Endothelial cell of umbilical vein (primary cell): ENCODE measurements around the gene GALNT17. TPM values are rescaled to one million over a fixed set of nuclear protein-coding genes. Genes with fewer than 3 reads are reported as not detected.

Experiments
- BruUV-seq: library from RNA; stranded (reverse); fragments of 400-500 nt; replicated peaks from 2 replicates; lab custom pipeline; 2021; lab: Mats Ljungman, UMichigan
- CTCF ChIA-PET: fragments of 300-600, 350-600 bp; sonication (Branson Sonifier 250); formaldehyde crosslinking; loops from one replicate; lab custom pipeline; 2021; ENCODE audit warnings: antibody characterized with exemption, inconsistent platforms; lab: Charles Lee
- POLR2A ChIA-PET: fragments of 300-600, 350-600 bp; sonication (Branson Sonifier 250); formaldehyde crosslinking; loops from one replicate; lab custom pipeline; 2021; ENCODE audit warnings: antibody characterized with exemption, inconsistent platforms; lab: Charles Lee
- DNase-seq: peaks from one replicate; pipeline ENCODE4 v3.0.0-alpha.2; 2011; ENCODE audit warnings: low read depth, low spot score
- FAIRE-seq: peaks from 2 replicates; lab custom pipeline; 2011; peaks lifted over from hg19 to GRCh38; lab: Jason Lieb, UNC
- H2AFZ ChIP-seq: 2 replicates; pipeline ENCODE4 v1.6.0; 2012; ENCODE audit warnings: low read depth, low read length, control low read depth, inconsistent platforms
- H3K27ac ChIP-seq: 2 replicates; pipeline ENCODE4 v1.5.1; 2011; ENCODE audit warnings: low read depth, mild to moderate bottlenecking, control low read depth, low read length, moderate library complexity; ENCODE audit not compliant: insufficient read depth
- H3K27me3 ChIP-seq, 2 experiments: 2 replicates each; pipeline versions ENCODE4 v1.6.0 to v1.6.1; 2011; ENCODE audit warnings: low read length in 2 of 2, mixed read lengths in 1 of 2; ENCODE audit not compliant: control insufficient read depth in 2 of 2, insufficient read depth in 2 of 2
- H3K36me3 ChIP-seq, 2 experiments: 2 replicates in 1 of 2; 3 replicates in 1 of 2; pipeline ENCODE4 v1.5.1; 2011; ENCODE audit warnings: low read length in 2 of 2, mild to moderate bottlenecking in 1 of 2, moderate library complexity in 1 of 2; ENCODE audit not compliant: control insufficient read depth in 2 of 2, insufficient read depth in 2 of 2; ENCODE audit errors: extremely low read depth in 1 of 2
- H3K4me1 ChIP-seq: 3 replicates; pipeline ENCODE4 v1.5.1; 2011; ENCODE audit warnings: mild to moderate bottlenecking, low read length; ENCODE audit not compliant: control insufficient read depth, insufficient read depth; ENCODE audit errors: extremely low read depth
- H3K4me2 ChIP-seq: 2 replicates; pipeline ENCODE4 v1.6.1; 2011; ENCODE audit warnings: low read length, control low read depth, mixed read lengths; ENCODE audit not compliant: insufficient read depth
- H3K4me3 ChIP-seq, 3 experiments: fragments of 200-600 bp in 1 of 3; sonication (generic), shearing (Covaris generic) in 1 of 3; replicated peaks in 1 of 3; 2 replicates each; pipeline ENCODE4 v1.5.1; 2011 to 2016; ENCODE audit warnings: control low read depth in 3 of 3, low read length in 3 of 3, mild to moderate bottlenecking in 2 of 3, inconsistent platforms in 1 of 3, low read depth in 1 of 3, moderate library complexity in 1 of 3; ENCODE audit not compliant: insufficient read depth in 1 of 3
- H3K79me2 ChIP-seq: 2 replicates; pipeline ENCODE4 v1.6.0; 2012; ENCODE audit warnings: low read length, inconsistent platforms; ENCODE audit not compliant: control insufficient read depth, insufficient read depth
- H3K9ac ChIP-seq: replicated peaks from 2 replicates; pipeline ENCODE3; 2011; ENCODE audit warnings: low read length, control low read depth; ENCODE audit not compliant: insufficient read depth; ENCODE audit errors: extremely low read depth
- H3K9me1 ChIP-seq: replicated peaks from 3 replicates; pipeline ENCODE4 v1.6.0; 2011; ENCODE audit warnings: mild to moderate bottlenecking, low read length; ENCODE audit not compliant: control insufficient read depth, insufficient read depth; ENCODE audit errors: extremely low read depth
- H3K9me3 ChIP-seq: replicated peaks from 2 replicates; pipeline ENCODE4 v1.5.1; 2012; ENCODE audit warnings: low read length, inconsistent platforms; ENCODE audit not compliant: control insufficient read depth, insufficient read depth
- H4K20me1 ChIP-seq: replicated peaks from 2 replicates; pipeline ENCODE3; 2011; ENCODE audit warnings: mild to moderate bottlenecking, low read length; ENCODE audit not compliant: control insufficient read depth, insufficient read depth; ENCODE audit errors: extremely low read depth
- CTCF ChIP-seq, 2 donors: IDR thresholded peaks; 1 replicate in 1 of 2; 2 replicates in 1 of 2; pipeline ENCODE4 v1.5.1; 2011; ENCODE audit warnings: low read length in 2 of 2, mild to moderate bottlenecking in 2 of 2, moderate library complexity in 2 of 2, control low read depth in 1 of 2, inconsistent platforms in 1 of 2, low read depth in 1 of 2; ENCODE audit not compliant: insufficient read depth in 1 of 2; ENCODE audit errors: extremely low read depth in 1 of 2
- EZH2 ChIP-seq: IDR thresholded peaks from 2 replicates; pipeline ENCODE4 v1.6.1; 2012; ENCODE audit warnings: borderline replicate concordance, low read depth, mild to moderate bottlenecking, moderate library complexity, low read length, inconsistent platforms; ENCODE audit not compliant: severe bottlenecking
- FOS ChIP-seq: IDR thresholded peaks from 2 replicates; pipeline ENCODE4 v1.6.1; 2011; ENCODE audit warnings: mild to moderate bottlenecking, low read length, moderate library complexity, borderline replicate concordance; ENCODE audit not compliant: insufficient read depth
- GATA2 ChIP-seq: IDR thresholded peaks from 2 replicates; pipeline ENCODE4 v1.7.0; 2011; ENCODE audit warnings: low read depth, mild to moderate bottlenecking, moderate library complexity, mixed read lengths, low read length; ENCODE audit not compliant: insufficient read length, insufficient read depth
- JUN ChIP-seq: IDR thresholded peaks from 2 replicates; pipeline ENCODE4 v1.6.1; 2011; ENCODE audit warnings: borderline replicate concordance, low read depth; ENCODE audit not compliant: insufficient read length, insufficient read depth
- MAX ChIP-seq: IDR thresholded peaks from 2 replicates; pipeline ENCODE4 v1.6.1; 2011; ENCODE audit not compliant: insufficient read depth, insufficient read length
- MYC ChIP-seq: IDR thresholded peaks from one replicate; pipeline ENCODE4 v1.6.1; 2011; ENCODE audit warnings: mild to moderate bottlenecking, low read depth, low read length
- POLR2A ChIP-seq: IDR thresholded peaks from 2 replicates; pipeline ENCODE4 v1.6.1; 2012; ENCODE audit warnings: low read depth, mild to moderate bottlenecking, control low read depth, low read length
- POLR2AphosphoS5 ChIP-seq: IDR thresholded peaks from 2 replicates; pipeline ENCODE4 v1.6.1; 2012; ENCODE audit warnings: low read depth, mild to moderate bottlenecking, control low read depth, low read length, moderate library complexity; ENCODE audit not compliant: insufficient read depth
- dilution Hi-C: fragments of 300-500 bp; cut with MboI; formaldehyde crosslinking; loops from one replicate; pipeline ENCODE4 v1.15.0; 2019; ENCODE audit warnings: low sequenced_read_pairs; ENCODE audit not compliant: extremely low pct_ligation_motif_present
- intact Hi-C: fragments of 100-400 bp; cut with micrococcal nuclease; formaldehyde crosslinking; loops from one replicate; pipeline ENCODE4 v1.10.0; 2022
- polyA plus RNA-seq, 4 experiments: library from polyadenylated mRNA; depleted of rRNA in 3 of 4; stranded (reverse) in 3 of 4; unstranded in 1 of 4; fragments of >200 nt; gene quantifications; 2 replicates each; pipeline versions ENCODE4 v1.2.1 to v1.2.3, GENCODE V29; 2011 to 2012; ENCODE audit warnings: missing spikeins in 1 of 4
- total RNA-seq: library from RNA; stranded (reverse); gene quantifications from 2 replicates; pipeline ENCODE4 v1.2.3, GENCODE V29; 2021

Gene GALNT17
- total and polyA plus RNA-seq, 2 donors (not counting 3 experiments of a cell fraction or from before 2014, with no cell fraction given): not detected

- dilution Hi-C loops: no loop called here
- Histone ChIP-seq H3K27me3 (no peaks in the 10 kb centered on the region), H2AFZ (no peak overlapping the region), H3K9me1 (no peaks in the 10 kb centered on the region), H3K4me1 (no peaks in the 10 kb centered on the region), H3K4me2 (no peak overlapping the region), H3K9me3 (peaks cover 5% of the 10 kb centered on the region), H3K4me3 (no peak overlapping the region), H3K9ac (no peak overlapping the region), H4K20me1 (no peaks in the 10 kb centered on the region), H3K36me3 (no peaks in the 10 kb centered on the region), H3K79me2 (no peaks in the 10 kb centered on the region), H3K27ac (no peak overlapping the region)
- intact Hi-C loops: no loop called here
- DNase-seq (no peak), FAIRE-seq (no peak)
- POLR2A ChIA-PET: no interaction called here
- CTCF ChIA-PET: interaction anchor here (0.7 kb wide), 1 partner anchor 1376 kb away, joined by 3 read pairs; no protein-coding TSS in a partner anchor
- BruUV-seq: no TSS peak
- no peak for TF ChIP-seq CTCF (IDR thresholded peaks at IDR 0.05; ENCODE audit: extremely low read depth in 1 of 2, insufficient read depth in 1 of 2, low read depth in 1 of 2, low read length in 2 of 2)
- TF ChIP-seq GATA2: no peak
- no peak for TF ChIP-seq MAX
- TF ChIP-seq JUN: no peak
- no peak for TF ChIP-seq POLR2A
- TF ChIP-seq MYC: no peak
- no peak for TF ChIP-seq FOS
- no peak for TF ChIP-seq EZH2
- no peak for TF ChIP-seq POLR2AphosphoS5
These were observed 106.0 kb downstream of the GALNT17 start for GRCh38 chr7:71237945-71238344.
